Fibroblast of pulmonary artery (primary cell): ENCODE measurements around the gene UACA.
A peak's percentile ranks its signal among the peaks of the same experiment; 100 is the strongest.
"Not testable (repeated sequence)": the region's sequence is repeated elsewhere in the genome, so short reads cannot be mapped to it uniquely, and the experiment has no call there.

Source experiments
- DNase-seq: peaks from one replicate; pipeline ENCODE4 v3.0.0-alpha.2; 2010; ENCODE audit warnings: low read depth
- H3K4me3 ChIP-seq: replicated peaks from 2 replicates; pipeline ENCODE4 v1.5.1; 2011; ENCODE audit warnings: low read depth, mild to moderate bottlenecking, control low read depth, low read length, moderate library complexity
- CTCF ChIP-seq: IDR thresholded peaks from 2 replicates; pipeline ENCODE4 v1.5.1; 2011; ENCODE audit warnings: mild to moderate bottlenecking, control low read depth, low read length, inconsistent platforms; ENCODE audit errors: missing control alignments

UACA gene

GRCh38 chr15:70753101-70753829 lies 10.1 kb downstream of the UACA start:
- no peak for DNase-seq
- TF ChIP-seq CTCF: no peak
- no peak overlapping the region for H3K4me3 ChIP-seq

GRCh38 chr15:70752193-70752635 lies 11.1 kb downstream of the UACA start:
- TF ChIP-seq CTCF: no peak

GRCh38 chr15:70750203-70750869 lies 13.0 kb downstream of the UACA start:
- H3K4me3 ChIP-seq: no peak overlapping the region
- TF ChIP-seq CTCF: no peak

More at GRCh38 chr15:70752193-70752635, 11.1 kb downstream of the UACA start:
- DNase-seq: peak; percentile 44
- H3K4me3 ChIP-seq: no peak overlapping the region

GRCh38 chr15:70748281-70748747 lies 15.0 kb downstream of the UACA start:
- TF ChIP-seq CTCF: no peak
- no peak for DNase-seq
- H3K4me3 ChIP-seq: no peak overlapping the region

More at GRCh38 chr15:70750203-70750869, 13.0 kb downstream of the UACA start:
- no peak for DNase-seq

GRCh38 chr15:70746598-70746997 lies 16.8 kb downstream of the UACA start:
- DNase-seq, H3K4me3 ChIP-seq: not testable (repeated sequence)

GRCh38 chr15:70742928-70743327 lies 20.4 kb downstream of the UACA start:
- H3K4me3 ChIP-seq: no peak overlapping the region
- no peak for TF ChIP-seq CTCF
- no peak for DNase-seq

GRCh38 chr15:70741677-70742293 lies 21.6 kb downstream of the UACA start:
- no peak for TF ChIP-seq CTCF
- H3K4me3 ChIP-seq: no peak overlapping the region
- DNase-seq: peak; percentile 53
